Skin epidermis (tissue), 12 donors: Measurements from ENCODE around the gene BAHCC1.

ENCODE experiments used
- H3K27ac ChIP-seq, 21 experiments: fragments of 200-600 bp; sonication (generic) in 11 of 21; one replicate each; pipeline ENCODE4 v1.5.0; 2020; ENCODE audit warnings: mild to moderate bottlenecking in 3 of 21, inconsistent platforms in 2 of 21, moderate library complexity in 2 of 21
- H3K4me3 ChIP-seq, 7 experiments: fragments of 200-600 bp; sonication (generic) in 2 of 7; one replicate each; pipeline ENCODE4 v1.5.0; 2020; ENCODE audit warnings: inconsistent platforms in 2 of 7, mild to moderate bottlenecking in 2 of 7, moderate library complexity in 1 of 7

BAHCC1 gene

DNA sequence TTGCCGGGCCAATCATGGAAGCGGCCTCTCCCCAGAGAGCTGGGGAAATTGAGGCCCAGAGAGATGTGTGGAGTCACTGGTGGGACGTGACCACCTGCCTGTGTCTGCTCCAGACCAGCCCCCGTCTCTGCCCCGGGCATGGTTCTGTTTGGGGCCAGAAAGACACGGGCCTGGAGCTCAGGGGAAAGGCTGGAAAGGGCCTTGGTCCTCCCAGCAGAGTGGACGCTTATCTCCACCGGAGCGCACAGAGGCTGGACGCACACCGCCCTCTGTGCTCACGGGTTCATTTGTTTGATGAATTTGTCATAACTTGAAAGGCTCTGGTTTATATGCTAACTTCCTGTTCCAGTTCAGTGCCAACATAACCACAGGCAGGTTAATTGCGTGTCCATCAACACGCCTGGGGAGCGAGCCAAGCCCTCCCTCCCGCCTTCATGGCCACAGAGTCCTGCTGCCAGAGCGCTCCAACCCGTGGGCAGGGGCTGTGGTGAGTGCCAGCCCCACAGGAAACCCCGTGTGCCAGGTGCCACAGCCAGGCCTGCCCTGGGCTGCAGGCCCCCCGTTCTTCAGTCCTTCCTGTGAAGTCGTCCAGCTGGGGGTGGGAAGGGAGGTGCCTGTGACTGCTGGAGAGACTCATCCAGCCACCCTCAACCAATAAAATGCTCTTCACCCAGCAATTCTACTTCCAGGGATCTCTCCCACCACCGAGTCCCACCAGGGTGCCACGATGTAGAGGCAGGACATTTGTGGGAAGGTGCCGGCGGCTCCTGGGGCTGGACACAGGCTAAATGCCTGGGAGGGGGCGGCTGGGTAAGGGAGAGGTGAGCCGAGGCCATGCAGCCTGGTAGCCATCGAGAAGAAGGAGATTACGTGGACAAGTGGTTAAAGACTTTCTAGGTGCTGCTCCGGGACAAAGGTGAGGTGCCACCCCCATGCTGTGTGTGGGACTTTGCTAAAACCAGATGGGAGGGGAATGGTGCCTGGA, 29.4 kb upstream of the BAHCC1 start:
- H3K4me3 ChIP-seq, result peak overlapping the region in 3 of 7 experiments; percentile 0 to 27 (median 26)
- peak overlapping the region in 8 of 21 experiments; percentile 3 to 43 (median 22) for H3K27ac ChIP-seq

DNA sequence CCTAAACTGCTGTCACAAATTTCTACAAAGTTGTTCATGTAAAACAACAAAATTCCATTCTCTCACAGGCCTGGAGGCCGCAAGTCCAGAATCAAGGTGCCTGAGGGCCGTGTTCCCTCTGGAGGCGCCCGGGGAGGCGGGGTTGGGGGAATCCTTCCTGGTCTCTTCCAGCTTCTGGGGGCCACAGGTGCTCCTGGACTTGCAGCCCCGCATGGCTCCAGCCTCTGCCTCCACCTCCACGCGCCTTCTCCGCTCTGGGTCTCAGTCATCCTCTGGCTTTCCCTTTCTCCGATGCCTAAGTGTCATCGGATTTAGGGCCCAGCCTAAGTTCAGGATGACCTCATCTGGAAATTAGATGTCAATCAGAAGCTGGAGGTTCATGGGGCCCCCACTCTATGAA, 28.6 kb upstream of the BAHCC1 start:
- H3K4me3 ChIP-seq, result no peak overlapping the region
- H3K27ac ChIP-seq, result no peak overlapping the region

DNA sequence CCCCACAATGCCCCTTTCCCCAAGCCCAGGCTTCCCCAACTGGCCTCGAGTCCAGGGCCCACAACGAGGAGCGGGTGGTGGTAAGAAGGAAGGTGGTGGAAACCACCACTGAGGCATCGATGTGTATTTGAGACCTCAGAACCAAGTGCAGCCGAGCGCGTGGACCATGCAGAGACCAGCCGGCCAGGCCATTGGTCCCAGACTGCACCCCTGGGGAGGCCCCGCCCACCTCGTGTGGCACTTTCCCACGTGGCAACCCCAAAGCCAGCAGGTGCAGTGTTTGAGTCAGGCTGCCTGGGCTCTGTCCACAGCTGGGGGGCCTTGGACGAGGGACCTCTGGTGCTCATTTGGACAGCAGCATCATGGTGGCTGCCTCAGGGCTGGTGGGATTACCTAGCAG, 28.1 kb upstream of the BAHCC1 start:
- no peak overlapping the region for H3K4me3 ChIP-seq
- H3K27ac ChIP-seq, result no peak overlapping the region

DNA sequence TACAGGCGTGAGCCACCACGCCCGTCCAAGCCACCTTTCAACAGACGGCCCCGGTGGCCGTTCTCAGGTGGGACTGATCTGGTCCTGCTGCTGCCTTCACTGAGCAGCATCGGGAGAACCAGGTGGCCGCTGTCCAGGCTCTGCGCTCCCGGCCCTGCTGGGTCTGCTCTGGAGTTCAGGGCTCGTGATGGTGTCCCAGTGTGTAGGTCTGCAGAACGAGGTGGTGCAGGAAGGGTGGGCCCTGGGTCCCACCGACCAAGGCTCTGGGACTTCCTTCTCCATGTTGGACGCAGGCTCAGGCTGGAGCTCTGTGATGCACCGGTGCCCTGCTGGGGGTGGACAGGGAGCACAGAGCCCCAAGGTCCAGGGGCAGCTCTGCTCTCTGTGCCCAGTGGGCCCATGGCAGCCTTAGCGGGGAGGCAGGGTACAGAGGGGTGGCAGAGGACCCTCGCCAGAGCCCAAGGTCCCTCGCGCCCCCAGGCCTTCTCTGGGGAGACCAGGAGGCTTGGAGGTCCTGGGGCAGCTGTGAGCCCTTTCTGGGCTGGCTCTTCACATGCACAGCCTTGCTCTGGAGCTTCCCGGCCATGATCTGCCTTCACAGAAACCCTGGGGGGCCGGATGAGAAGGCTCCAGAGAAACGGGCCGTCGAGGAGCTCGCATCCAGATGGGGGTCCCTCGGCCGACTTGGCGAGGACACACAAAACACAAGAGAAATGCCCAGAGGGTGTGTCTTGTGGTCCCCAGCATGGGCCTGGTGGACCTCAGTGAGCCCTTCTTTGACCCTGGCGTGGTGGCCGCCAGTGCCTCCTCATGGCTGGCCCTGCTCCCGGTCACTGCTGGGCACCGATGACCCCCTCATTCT, 26.9 kb upstream of the BAHCC1 start:
- Histone ChIP-seq H3K4me3 (no peak overlapping the region), H3K27ac (no peak overlapping the region)

DNA sequence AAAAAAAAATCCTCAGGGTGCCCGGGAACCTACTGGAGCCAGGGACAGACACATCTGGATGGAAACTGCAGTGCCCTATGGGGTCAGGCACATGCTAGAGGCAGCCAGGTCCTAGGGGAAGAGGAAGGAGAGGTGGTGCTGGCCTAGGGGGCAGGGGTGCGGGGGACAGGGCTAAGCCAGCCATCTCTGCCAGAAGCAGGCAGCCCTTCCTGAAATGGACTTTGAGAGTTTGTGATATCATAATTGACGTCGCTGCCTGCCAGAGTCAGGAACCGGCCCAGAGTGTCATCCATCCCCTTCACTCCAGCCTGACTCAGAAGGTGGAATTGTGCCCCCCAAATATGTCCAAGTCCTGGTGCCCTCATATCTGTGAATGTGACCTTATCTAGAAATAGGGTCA, 25.0 kb upstream of the BAHCC1 start:
- Histone ChIP-seq H3K4me3 (no peak overlapping the region), H3K27ac (no peak overlapping the region)

DNA sequence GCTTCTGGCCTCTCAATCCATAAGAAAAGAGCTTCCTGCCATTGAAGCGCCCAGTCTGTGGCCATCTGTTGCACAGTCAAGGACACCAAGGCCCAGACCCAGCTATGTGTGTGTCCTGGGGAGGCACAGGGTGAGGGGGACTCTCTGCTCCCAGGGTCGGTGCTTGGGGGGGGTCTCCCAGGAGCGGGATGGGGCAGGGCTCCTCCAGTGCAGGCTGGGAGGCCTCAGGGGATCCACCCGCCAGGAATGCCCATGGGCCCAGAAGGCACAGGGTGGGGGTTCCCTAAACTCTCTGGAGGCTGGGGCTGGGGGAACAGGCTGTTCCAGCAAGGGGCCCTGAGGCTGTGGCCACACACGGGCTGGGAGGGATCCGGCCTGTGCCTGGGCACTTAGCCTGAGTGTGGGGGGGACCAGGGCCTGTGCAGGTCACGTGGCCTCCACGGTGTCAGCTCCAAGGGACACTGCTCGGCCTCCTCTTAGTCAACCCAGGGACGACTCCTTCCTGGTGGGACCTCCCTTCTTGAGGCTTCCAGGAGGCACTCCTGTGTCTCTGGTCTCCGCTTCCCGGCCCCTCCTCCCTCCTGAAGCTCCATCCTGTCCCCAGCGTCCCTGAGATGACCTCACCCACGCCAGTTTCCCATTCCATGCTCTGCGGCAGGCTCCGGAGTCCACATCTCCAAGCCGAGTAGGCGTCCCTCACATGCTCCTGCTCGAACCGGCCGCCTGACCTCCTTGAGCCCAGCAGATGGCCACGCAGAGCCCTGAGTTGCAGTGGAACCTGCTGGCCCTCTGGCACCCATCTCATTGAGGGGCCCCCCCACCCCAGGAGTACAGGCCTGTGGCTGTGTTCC, 23.1 kb upstream of the BAHCC1 start:
- H3K4me3 ChIP-seq, result no peak overlapping the region
- peak overlapping the region in 1 of 21 experiments; percentile 23 for H3K27ac ChIP-seq

DNA sequence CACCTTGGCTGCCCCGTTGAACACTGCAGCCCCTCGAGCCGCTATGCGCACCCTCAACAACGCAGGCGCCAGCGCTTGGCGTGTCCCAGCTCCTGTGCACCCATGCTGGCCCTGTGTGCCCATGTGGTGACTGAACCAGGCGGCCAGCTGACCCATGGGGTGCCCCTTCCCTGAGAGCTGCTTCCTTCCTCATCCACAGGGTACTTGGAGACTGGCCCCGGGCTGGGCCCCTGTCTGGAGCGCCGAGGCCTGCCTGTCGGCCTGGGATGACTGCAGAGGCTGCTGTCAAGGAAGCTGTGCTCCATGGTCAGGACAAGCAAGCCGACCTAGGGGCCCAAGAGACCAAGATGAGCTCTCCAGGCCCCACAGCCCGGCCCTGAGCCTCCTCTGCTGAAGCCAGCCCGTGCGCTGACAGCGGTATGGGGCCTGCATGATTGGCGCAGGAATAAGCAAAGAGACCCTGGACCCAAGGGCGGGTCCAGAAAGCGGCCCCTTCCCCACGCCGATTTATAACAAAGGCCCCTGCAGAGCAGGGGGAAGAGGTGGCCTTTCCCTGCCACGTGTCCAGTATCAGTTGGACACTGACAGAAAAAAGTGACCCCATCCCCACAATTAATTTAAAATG, 21.6 kb upstream of the BAHCC1 start:
- H3K27ac ChIP-seq, result no peak overlapping the region
- H3K4me3 ChIP-seq, result no peak overlapping the region

DNA sequence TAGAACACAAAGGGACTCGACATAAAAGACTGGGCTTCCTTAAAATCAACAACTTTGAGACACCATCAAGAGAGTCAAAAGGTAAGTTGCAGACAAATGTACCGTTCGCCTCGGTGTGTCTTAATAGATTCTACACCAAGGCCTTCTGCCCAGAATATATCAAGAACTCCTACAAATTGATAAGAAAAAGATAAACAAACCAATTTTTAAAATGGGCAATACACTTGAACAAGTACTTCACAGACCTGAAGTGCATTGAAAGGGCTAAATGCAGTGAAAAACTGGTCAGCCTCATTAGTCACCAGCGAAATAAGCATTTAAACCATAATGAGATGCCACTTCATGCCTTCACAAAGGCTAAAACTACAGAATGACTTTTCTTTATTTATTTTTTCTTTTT, 20.4 kb upstream of the BAHCC1 start:
- Histone ChIP-seq H3K4me3 (no peak overlapping the region), H3K27ac (no peak overlapping the region)

DNA sequence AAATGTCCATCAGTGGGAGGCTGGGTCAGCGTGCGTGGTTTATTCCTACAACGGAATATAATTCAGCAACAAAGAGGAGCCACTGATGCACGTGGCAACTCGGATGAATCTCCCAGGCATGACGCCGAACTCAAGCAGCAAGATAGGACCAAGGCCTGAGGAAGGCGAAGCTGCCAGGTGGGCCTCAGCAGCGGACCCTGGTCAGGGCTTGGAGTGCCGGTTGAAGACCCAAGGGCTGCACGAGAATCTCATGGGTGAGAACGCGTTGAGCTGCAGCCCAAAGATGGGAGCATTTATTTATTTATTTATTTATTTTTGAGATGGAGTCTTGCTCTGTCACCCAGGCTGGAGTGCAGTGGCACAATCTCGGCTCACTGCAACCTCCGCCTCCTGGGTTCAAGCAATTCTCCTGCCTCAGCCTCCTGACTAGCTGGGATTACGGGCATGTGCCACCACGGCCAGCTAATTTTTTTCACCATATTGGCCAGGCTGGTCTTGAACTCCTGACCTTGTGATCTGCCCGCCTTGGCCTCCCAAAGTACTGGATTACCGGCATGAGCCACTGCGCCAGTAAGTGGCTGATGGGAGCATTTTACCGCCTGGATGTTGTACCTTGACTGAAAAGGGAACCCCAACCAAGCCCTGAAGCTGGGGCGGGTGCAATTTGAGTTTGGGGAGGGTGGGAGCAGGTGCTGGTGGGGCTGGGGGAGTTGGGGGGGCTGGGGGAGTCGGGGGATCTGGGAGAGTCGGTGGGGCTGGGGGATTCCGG, 18.1 kb upstream of the BAHCC1 start:
- Histone ChIP-seq H3K4me3 (no peak overlapping the region), H3K27ac (no peak overlapping the region)

DNA sequence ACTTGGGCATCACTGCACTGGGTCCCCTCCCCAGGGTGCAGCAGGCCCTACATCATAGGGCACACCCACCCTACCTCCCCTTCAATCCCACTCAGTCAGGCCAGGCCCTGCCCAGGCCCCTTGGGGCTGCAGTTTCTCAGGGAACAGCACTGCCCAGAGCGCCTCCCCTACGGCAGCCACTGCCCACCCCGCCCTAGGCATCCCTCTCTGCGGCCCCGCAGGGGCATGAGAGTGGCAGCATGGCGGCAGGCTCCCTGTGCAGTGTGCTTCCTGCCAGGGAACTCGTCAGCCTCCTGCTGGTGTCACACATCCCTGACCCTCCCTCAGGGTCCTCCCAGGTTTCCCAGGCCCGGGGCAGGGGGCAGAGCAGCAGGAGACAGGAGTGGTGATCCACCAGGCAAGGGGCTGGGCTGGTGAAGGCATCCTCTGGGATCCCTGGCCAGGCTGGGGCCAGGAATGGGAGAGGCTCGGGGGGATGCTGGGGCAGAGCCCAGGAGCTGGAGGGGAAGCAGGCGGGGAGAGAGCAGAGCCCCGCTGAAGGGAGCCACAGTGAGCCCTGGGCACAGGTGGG, 16.2 kb upstream of the BAHCC1 start:
- H3K4me3 ChIP-seq, result no peak overlapping the region
- peak overlapping the region in 1 of 21 experiments; percentile 28 for H3K27ac ChIP-seq

DNA sequence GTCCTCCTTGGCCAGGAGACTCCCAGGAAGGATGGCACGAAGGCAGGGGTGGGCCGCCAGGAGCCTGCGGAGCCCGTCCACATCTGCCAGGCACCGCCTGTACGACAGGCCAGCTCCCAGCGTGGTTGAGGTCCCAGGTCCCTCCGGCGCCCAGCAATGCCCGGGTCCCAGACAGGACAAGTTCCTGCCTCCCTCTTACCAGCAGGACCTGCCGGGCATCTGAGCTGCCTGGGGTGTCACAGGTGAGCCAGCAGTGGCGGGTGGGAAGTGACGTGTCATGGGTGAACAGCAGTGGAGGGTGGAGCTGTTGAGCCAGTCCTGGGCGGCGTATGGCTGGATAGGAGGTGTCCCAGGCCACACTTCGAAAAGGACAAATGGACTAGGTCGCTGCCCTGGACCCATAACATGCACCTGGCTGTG, 15.7 kb upstream of the BAHCC1 start:
- H3K4me3 ChIP-seq, result no peak overlapping the region
- H3K27ac ChIP-seq, result peak overlapping the region in 1 of 21 experiments; percentile 28

DNA sequence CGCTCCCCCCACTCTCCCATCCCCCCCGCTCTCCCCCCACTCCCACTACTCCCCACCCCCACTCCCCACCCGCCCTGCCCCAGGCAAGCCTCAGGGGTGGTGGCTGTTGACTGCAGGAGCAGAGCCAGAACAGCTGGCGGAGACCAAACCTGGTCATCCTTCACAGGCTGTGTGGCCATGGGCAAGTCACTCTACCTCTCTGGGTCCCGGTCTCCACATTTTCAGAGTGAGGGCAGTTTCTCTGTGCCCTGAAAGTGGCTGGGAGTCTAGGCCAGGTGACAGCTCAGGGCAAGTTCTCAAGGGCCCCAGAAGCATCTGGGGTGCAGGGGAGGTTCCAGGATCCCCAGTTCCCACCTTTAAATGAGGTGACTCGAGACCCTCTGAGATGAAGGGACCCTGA, 15.1 kb upstream of the BAHCC1 start:
- no peak overlapping the region for H3K27ac ChIP-seq
- H3K4me3 ChIP-seq, result no peak overlapping the region

DNA sequence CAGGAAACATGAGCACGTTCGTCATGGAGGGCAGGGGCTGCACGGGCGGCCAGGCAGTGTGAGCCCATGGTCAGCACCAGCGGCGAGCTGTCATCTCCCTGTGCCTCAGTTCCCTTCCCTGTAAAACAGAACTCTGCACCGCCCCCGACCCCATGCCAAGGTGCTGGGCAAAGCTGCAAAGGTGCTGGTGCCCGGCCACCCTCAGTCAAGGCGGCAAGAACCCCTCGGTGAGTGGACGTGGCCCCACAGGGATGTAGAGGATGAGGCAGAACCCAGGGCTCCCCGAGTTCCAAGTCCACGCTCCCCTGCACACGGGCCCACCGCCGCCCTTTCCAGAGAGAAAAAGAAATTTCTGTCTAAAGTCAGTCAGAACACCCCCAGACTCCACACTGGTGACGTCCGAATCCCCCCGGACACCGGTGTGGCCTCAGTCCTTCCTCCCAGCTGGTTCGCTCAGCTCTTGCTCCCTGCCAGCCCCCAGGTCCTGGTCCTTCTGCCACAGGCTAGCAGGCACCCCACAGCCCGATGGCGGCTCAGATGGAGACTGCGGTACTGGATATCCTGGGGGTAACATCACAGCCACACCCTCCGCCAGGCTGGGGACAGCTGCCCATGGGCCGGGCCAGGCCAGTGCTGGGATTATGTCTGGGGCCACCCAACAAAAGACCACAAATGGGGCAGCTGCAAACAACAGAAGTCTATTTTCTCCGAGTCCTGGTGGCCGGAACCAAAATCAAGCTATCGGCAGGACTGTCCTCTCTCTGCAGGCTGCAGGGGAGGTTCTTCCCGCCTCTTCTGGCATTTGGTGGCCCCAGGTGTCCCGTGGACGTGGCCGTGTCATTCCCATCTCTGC, 14.4 kb upstream of the BAHCC1 start:
- H3K27ac ChIP-seq, result peak overlapping the region in 1 of 21 experiments; percentile 45
- H3K4me3 ChIP-seq, result no peak overlapping the region

DNA sequence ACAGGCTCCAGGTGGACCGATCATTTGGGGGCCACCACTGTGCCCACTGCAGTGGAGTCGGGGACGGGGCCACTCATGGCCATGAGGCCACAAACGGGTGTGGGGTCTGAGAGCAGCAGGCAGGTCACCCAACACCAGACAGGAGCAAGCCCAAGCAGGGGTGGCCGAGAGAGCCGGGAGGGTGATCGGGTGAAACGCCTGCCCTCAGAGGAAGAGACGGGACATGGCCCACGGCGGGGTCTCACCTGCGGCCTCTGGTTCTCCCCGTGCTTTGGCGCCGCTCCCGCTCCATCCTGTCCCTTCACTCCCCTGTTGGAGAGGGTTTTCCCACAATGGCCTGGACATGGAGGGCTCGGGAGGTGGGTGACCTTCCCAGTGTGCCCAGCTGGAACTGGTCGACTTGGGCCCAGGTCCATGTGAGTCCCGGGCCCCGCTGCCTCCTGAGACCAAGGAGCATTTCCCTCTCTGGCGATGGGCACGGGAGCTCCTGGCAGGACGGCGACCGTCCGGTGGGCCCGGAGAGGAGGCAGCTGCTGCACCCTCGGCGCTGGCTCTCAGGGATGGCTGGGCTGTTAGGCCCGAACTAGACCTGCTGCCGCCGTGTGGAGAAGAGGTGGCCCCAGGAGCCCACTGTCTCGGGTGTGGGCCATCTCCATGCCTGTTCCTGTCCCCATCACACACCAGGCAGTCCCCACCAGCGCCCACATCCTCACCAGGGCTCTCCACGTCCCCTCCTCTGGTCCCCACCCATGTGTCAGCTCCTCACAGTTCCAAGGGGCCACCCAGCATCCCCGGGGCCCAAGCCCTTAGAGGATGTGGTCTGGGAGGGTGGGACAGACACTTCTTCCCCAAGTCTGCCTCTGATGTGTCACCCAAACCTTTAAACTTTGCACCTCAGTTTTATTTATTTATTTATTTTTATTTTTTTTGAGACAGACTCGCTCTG, 13.4 kb upstream of the BAHCC1 start:
- Histone ChIP-seq H3K4me3 (no peak overlapping the region), H3K27ac (peak overlapping the region in 1 of 21 experiments; percentile 82)

DNA sequence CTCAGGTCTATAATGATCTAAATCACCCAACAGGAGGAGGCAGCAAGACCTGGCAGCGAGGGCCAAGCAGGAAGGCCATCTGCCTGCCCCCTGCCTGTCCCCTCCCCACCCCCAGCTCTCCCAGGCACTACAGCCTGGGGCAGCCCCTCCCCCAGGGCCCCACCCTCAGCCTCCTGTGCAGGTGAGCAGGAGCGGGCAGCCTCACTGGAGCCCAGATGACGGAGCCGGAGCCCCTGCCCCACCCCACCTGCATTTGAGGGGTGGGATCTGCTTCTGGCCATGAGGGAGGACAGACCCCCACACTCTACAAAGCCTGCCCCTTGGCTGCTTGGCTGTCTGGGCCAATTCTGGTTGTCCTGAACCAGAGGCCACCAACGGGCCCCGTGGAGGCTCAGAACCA, 12.4 kb upstream of the BAHCC1 start:
- Histone ChIP-seq H3K27ac (peak overlapping the region in 1 of 21 experiments; percentile 82), H3K4me3 (no peak overlapping the region)
